GM18861 (cell line): ENCODE data around the gene ABHD17B.

Experiments used
- ATAC-seq: cut with Tn5 transposase; IDR thresholded peaks from one replicate; pipeline ENCODE4 v1.9.1; 2021; ENCODE audit not compliant: unreplicated experiment

ABHD17B gene

DNA sequence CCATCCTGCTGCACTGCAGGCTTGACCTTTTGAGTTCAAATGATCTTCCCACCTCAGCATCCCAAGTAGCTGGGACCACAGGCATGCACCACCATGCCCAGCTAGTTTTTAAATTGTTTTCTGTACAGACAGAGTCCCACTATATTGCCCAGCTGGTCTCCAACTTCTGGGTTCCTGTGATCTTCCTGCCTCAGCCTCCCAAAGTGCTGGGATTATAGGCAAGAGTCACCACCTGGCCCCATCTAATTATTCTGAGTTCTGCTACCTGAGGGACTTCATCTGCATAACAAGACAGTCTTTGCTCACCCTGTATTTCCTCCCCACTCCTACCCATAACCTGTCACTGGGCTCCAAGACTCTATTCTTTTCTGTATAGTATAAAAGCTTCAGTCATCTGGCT, 88.1 kb downstream of the ABHD17B start:
- ATAC-seq, result no peak

DNA sequence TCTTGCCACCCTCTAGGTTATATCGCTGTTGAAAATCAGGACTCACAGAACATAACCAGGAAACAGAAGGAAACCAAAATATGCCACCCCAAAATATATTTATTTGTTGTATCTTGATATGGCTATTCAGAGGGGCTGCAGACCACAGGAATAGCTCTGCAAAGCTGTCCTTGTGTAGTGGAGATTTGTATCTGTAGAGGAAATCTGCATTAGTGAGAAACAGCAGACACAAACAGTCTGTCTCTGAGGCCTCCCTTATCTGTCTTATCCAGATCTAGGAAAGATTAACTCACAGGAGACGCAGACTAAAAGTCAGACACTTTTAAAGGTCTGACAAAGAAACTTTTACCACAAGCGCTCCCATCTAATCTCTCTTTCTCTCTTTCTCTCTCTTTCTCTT, 88.5 kb downstream of the ABHD17B start:
- no peak for ATAC-seq

DNA sequence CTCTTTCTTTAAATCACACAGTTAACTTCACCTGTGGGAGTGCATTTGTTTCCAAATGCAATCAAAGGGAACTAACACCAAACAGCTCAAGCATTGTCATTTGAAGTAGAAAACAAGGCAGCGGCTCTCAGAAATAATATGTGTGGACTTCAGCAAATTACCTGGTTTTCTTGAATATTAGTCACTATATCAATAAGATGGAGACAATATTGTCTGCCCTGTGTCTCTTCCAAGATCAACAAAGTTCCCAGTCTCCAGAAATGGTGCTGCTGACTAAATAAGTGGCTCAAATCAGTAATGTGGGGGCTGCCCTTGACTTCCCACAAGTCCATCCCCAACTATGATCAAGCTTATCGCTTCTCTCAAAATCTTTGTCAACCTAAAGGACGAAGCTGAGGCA, 89.6 kb downstream of the ABHD17B start:
- no peak for ATAC-seq

DNA sequence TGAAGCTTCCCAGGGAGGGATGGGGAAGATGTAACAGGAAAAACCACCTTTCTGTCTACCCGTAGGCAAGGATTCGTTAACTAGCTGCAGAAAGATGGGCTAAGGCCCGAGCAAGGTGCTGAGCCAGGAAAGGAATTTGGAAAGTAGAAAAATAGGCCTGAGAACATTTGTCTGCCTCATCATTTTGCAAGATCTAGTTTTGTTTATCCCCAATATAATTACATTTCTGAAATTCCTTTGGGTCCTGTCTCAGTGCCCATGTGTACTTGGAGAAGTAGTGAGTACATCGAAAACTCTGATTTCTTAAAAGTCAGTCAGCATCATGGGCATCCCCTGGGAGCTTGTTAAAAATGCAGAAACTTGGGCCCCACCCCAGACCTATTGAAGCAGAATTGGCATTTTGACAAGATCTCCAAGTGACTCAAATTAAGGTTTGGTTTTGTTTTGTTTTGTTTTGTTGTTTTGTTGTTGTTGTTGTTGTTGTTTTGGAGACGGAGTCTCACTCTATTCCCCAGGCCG, 90.5 kb downstream of the ABHD17B start:
- no peak for ATAC-seq

DNA sequence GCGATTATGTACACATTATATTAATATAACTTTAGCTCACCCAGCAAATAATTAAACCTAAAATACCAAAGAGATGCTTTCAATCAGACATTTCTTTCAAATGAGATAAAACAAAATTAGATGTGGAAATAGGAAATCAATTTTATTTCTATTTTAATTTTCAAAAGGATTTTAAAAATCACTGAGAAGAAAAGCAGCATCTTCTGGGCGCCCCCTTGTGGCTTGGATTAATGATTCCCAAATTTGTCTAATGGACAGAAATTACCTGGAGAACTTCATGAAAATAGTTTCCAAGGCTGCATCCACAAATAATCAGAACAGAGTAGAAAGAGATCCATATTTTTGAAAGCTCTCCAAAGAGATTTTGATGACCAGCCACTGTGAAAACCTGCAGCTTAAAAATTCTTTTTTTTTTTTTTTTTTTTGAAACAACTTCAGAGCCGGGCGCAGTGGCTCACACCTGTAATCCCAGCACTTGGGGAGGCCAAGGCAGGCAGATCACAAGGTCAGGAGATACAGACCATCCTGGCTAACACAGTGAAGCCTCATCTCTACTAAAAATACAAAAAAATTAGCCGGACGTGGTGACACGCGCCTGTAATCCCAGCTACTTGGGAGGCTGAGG, 91.8 kb downstream of the ABHD17B start:
- ATAC-seq, result no peak

DNA sequence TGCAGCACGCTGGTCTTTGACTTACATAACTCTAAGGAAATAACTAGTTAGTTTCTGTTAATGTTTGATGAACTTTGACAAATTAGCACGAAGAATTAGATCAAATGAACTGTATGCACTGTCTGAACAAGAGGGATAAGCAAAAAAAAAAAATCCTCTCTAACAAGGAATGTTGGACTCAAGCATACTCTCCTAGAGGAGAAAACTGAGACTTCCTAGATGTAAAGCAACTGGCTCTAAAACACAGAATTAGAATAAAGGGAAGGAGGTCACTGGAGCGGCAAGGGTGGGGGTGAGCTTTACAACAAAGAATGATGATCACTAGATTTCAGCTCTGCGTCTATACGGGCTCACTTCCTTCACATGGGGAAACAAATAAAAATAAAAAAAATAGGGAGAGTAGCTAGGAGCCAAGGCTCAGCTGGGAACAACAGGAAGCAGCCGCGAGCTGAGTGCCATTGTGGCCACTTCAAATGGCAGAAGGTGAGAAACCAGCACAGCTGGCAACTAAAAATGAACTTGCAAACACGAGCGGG, 94.0 kb downstream of the ABHD17B start:
- ATAC-seq, result no peak
